H1 (cell line): ENCODE measurements around the gene RDH16. TPM values are rescaled to one million over a fixed set of nuclear protein-coding genes. Genes with fewer than 3 reads are reported as not detected.

Source experiments
- CBX5 ChIP-seq: fragments of 300-800, 300-1000 bp; sonication (generic); IDR thresholded peaks from 2 replicates; pipeline ENCODE4 v1.7.1; 2016; ENCODE audit warnings: antibody characterized with exemption, low read length, low read depth
- CREB1 ChIP-seq: IDR thresholded peaks from 2 replicates; pipeline ENCODE4 v1.6.1; 2012; ENCODE audit warnings: inconsistent platforms
- EGR1 ChIP-seq: IDR thresholded peaks from 2 replicates; pipeline ENCODE4 v1.6.1; 2011; ENCODE audit warnings: low read depth, low read length, borderline replicate concordance
- KDM5A ChIP-seq: fragments of 200-600 bp; IDR thresholded peaks from 2 replicates; pipeline ENCODE4 v1.7.1; 2012; ENCODE audit warnings: mild to moderate bottlenecking, low read length, inconsistent platforms, mixed read lengths
- polyA plus RNA-seq, 7 experiments: library from polyadenylated mRNA; depleted of rRNA in 3 of 7; stranded (reverse) in 5 of 7; unstranded in 2 of 7; fragments of >200 nt in 5 of 7; fragments of 200-250 nt in 2 of 7; gene quantifications; 1 replicate in 5 of 7; 2 replicates in 1 of 7; 4 replicates in 1 of 7; pipeline versions ENCODE4 v1.2.1 to v1.2.3, GENCODE V29; 2011 to 2013; ENCODE audit warnings: missing spikeins in 2 of 7, mixed read lengths in 2 of 7
- total RNA-seq: library from RNA; stranded (reverse); fragmentation: NEBNext Ultra II Directional; extraction: Animal tissue kit (Norgen Biotek cat#: 25700); gene quantifications from 2 replicates; pipeline ENCODE4 v1.2.1, GENCODE V29; 2021
- TF ChIP-seq, protein P1 (sequence below): fragments of 300-600 bp; sonication (generic); IDR thresholded peaks from 2 replicates; pipeline ENCODE4 v1.7.1; 2012; ENCODE audit warnings: low read length, moderate library complexity, mild to moderate bottlenecking, inconsistent platforms; ENCODE audit not compliant: insufficient replicate concordance
- TF ChIP-seq, protein P2 (sequence below): IDR thresholded peaks from 2 replicates; pipeline ENCODE4 v1.6.1; 2011; ENCODE audit warnings: low read depth, mild to moderate bottlenecking, low read length; ENCODE audit not compliant: insufficient read depth
- TF ChIP-seq, protein P3 (sequence below), 3 experiments: IDR thresholded peaks; 1 replicate in 2 of 3; 2 replicates in 1 of 3; pipeline versions ENCODE4 v1.5.1 to v1.6.1; 2011; ENCODE audit warnings: low read length in 3 of 3, mild to moderate bottlenecking in 3 of 3, inconsistent platforms in 2 of 3, low read depth in 1 of 3, moderate library complexity in 1 of 3; ENCODE audit not compliant: insufficient read depth in 1 of 3; ENCODE audit errors: control extremely low read depth in 1 of 3

The RDH16 gene
- total and polyA plus RNA-seq, 2 of the 8 experiments (the other 6 are each of a cell fraction or from before 2014, with no cell fraction given), result 0.30 to 0.79 TPM

DNA sequence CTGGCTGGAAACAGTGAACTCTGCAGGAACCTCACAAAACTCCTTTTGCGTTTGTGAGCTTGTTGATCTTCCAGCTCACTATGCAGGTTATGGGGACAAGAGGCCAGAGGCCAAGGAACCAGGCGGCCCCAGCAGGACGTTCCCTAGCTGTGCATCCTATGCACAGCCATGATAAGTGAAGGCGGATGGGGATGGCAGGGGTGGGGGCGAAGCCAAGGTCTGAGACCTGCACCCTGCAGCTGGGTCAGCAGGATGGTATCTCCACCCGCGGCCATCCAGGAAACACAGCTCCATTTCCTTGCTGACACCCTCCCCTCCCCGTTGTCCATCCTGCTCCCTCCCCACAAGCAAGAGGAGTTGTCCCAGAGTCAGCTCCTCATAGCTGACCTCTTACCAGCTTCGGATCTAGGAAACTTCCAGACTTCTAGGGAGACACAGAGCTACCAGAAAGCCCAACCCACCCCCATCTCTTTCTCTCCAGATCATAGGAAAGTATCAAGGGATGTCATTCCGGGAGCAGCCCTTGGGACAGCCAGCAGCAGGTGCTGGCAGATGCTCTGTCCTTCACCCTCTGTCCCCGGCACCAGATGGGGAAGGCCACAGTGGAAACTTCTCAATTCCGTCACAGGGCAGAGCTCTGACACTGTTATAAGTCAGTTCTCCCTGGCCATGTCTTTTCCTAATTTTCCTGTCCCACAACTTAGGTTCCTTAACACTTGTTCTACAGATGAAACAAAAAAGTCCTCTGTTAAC, 39.6 kb upstream of the RDH16 start (continued):
- TF ChIP-seq, protein P1, sequence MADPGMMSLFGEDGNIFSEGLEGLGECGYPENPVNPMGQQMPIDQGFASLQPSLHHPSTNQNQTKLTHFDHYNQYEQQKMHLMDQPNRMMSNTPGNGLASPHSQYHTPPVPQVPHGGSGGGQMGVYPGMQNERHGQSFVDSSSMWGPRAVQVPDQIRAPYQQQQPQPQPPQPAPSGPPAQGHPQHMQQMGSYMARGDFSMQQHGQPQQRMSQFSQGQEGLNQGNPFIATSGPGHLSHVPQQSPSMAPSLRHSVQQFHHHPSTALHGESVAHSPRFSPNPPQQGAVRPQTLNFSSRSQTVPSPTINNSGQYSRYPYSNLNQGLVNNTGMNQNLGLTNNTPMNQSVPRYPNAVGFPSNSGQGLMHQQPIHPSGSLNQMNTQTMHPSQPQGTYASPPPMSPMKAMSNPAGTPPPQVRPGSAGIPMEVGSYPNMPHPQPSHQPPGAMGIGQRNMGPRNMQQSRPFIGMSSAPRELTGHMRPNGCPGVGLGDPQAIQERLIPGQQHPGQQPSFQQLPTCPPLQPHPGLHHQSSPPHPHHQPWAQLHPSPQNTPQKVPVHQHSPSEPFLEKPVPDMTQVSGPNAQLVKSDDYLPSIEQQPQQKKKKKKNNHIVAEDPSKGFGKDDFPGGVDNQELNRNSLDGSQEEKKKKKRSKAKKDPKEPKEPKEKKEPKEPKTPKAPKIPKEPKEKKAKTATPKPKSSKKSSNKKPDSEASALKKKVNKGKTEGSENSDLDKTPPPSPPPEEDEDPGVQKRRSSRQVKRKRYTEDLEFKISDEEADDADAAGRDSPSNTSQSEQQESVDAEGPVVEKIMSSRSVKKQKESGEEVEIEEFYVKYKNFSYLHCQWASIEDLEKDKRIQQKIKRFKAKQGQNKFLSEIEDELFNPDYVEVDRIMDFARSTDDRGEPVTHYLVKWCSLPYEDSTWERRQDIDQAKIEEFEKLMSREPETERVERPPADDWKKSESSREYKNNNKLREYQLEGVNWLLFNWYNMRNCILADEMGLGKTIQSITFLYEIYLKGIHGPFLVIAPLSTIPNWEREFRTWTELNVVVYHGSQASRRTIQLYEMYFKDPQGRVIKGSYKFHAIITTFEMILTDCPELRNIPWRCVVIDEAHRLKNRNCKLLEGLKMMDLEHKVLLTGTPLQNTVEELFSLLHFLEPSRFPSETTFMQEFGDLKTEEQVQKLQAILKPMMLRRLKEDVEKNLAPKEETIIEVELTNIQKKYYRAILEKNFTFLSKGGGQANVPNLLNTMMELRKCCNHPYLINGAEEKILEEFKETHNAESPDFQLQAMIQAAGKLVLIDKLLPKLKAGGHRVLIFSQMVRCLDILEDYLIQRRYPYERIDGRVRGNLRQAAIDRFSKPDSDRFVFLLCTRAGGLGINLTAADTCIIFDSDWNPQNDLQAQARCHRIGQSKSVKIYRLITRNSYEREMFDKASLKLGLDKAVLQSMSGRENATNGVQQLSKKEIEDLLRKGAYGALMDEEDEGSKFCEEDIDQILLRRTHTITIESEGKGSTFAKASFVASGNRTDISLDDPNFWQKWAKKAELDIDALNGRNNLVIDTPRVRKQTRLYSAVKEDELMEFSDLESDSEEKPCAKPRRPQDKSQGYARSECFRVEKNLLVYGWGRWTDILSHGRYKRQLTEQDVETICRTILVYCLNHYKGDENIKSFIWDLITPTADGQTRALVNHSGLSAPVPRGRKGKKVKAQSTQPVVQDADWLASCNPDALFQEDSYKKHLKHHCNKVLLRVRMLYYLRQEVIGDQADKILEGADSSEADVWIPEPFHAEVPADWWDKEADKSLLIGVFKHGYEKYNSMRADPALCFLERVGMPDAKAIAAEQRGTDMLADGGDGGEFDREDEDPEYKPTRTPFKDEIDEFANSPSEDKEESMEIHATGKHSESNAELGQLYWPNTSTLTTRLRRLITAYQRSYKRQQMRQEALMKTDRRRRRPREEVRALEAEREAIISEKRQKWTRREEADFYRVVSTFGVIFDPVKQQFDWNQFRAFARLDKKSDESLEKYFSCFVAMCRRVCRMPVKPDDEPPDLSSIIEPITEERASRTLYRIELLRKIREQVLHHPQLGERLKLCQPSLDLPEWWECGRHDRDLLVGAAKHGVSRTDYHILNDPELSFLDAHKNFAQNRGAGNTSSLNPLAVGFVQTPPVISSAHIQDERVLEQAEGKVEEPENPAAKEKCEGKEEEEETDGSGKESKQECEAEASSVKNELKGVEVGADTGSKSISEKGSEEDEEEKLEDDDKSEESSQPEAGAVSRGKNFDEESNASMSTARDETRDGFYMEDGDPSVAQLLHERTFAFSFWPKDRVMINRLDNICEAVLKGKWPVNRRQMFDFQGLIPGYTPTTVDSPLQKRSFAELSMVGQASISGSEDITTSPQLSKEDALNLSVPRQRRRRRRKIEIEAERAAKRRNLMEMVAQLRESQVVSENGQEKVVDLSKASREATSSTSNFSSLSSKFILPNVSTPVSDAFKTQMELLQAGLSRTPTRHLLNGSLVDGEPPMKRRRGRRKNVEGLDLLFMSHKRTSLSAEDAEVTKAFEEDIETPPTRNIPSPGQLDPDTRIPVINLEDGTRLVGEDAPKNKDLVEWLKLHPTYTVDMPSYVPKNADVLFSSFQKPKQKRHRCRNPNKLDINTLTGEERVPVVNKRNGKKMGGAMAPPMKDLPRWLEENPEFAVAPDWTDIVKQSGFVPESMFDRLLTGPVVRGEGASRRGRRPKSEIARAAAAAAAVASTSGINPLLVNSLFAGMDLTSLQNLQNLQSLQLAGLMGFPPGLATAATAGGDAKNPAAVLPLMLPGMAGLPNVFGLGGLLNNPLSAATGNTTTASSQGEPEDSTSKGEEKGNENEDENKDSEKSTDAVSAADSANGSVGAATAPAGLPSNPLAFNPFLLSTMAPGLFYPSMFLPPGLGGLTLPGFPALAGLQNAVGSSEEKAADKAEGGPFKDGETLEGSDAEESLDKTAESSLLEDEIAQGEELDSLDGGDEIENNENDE, result no peak
- TF ChIP-seq CREB1, result no peak
- TF ChIP-seq, protein P2, sequence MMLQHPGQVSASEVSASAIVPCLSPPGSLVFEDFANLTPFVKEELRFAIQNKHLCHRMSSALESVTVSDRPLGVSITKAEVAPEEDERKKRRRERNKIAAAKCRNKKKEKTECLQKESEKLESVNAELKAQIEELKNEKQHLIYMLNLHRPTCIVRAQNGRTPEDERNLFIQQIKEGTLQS, result no peak
- no peak for TF ChIP-seq KDM5A
- TF ChIP-seq, protein P3, sequence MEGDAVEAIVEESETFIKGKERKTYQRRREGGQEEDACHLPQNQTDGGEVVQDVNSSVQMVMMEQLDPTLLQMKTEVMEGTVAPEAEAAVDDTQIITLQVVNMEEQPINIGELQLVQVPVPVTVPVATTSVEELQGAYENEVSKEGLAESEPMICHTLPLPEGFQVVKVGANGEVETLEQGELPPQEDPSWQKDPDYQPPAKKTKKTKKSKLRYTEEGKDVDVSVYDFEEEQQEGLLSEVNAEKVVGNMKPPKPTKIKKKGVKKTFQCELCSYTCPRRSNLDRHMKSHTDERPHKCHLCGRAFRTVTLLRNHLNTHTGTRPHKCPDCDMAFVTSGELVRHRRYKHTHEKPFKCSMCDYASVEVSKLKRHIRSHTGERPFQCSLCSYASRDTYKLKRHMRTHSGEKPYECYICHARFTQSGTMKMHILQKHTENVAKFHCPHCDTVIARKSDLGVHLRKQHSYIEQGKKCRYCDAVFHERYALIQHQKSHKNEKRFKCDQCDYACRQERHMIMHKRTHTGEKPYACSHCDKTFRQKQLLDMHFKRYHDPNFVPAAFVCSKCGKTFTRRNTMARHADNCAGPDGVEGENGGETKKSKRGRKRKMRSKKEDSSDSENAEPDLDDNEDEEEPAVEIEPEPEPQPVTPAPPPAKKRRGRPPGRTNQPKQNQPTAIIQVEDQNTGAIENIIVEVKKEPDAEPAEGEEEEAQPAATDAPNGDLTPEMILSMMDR (IDR thresholded peaks at IDR 0.05; ENCODE audit: control extremely low read depth in 1 of 3, insufficient read depth in 1 of 3, low read depth in 1 of 3, low read length in 3 of 3), result no peak
- TF ChIP-seq EGR1, result no peak
- no peak for TF ChIP-seq CBX5
